GM19238 (cell line): ENCODE data around the gene VGF.
"Not testable (repeated sequence)": the region's sequence is repeated elsewhere in the genome, so short reads cannot be mapped to it uniquely, and the experiment has no call there.

Source experiments
- DNase-seq: peaks from one replicate; pipeline ENCODE4 v3.0.0; 2011; ENCODE audit warnings: low spot score; ENCODE audit not compliant: insufficient read length

The VGF gene

DNA sequence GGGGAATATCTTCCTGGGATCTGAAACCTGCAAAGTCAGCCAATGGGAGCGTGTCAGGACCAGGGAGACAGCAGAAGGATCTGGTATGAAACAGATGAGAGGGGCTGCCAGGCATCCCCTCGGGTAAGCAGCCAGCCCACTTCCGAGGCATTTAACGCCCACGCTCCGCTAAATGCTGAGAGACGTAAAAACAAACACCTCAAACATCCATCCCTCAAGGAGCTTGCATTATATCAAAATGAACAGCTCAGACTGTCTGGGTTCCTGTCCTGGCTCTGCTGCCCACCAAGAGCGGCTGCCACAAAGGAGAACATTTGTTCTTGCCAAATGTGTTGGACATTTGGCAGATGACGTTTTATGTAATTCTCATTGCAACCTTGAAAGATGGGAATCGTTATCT lies 45.5 kb downstream of the VGF start:
- no peak for DNase-seq

DNA sequence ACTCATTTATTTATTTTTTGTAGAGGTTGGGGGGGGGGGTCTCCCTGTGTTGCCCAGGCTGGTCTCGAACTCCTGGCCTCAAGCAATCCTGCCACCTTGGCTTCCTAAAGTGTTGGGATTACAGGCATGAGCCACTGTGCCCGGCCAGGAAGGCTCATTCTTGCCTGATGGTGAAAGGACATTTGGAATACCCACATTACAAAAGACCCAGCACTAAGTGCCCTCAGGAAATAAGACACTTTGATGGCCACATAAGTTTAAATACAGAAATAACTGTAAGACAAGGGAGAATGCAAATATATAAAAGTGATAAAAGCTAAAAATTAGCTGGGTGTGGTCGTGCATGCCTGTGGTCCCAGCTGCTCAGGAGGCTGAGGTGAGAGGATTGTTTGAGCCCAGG lies 46.5 kb downstream of the VGF start:
- no peak for DNase-seq

DNA sequence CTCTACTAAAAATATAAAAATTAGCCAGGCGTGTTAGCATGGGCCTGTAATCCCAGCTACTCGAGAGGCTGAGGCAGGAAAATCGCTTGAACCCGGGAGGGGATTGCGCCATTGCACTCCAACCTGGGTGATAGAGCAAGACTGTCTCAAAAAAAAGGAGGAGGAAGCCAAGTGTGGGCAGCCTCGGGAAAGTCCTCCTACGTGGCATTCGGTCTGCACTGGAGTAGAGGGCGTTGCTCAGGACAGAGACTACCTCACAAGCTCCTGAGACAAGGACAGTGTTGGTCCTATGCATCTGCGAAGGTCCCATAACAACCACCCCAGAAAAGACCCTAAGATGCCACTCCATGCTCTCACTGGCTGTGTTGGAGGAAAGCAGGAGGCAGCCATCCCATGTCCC lies 48.5 kb downstream of the VGF start:
- DNase-seq, result no peak

DNA sequence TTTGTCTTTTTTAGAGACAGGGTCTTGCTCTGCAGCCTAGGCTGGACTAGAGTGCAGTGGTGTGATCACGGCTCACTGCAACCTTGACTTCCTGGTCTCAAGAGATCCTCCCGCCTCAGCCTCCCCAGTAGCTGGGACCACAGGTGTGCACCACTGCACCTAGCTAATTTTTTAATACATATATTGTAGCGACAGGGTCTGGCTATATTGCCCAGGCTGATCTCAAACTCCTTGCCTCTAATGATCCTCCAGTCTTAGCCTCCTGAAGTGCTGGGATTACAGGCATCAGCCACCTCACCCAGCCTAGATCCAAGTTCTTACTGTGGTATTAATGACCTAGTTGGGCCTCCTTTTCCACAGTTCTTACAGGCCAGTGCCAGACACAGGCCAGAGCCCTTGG lies 50.2 kb downstream of the VGF start:
- no peak for DNase-seq

DNA sequence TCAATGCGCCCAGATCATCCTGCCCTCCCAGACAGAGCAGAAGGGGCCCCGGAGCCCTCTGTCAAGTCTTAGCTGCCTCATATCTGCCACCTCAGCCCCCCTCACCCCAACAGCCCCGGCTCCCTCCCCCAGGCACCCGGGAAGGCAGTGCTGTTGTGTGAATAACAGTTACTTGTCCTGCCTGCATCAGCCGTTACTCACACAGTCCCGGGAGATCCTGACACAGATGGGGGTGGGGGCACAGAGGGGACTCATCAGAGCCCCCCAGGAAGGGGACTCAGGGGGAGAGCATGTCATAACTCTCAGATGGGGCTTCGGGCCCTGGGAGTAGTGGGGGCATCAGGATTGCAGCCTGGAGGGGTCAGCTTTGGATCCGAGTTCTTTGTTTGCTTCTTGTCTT lies 50.9 kb downstream of the VGF start:
- no peak for DNase-seq

DNA sequence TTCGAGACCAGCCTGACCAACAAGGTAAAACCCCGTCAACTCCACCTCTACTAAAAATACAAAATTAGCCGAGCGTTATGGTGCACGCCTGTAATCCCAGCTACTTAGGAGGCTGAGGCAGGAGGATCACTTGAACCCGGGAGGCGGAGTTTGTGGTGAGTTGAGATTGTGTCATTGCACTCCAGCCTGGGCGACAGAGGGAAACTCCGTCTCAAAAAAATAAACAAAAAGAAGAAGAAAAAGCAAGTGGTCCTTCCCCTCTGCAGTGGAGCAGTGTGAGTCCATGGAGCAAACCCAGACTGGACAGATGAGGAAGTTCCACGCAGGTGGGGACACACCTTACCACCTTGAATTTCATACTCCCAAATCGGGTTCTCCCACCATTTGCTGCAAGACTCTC lies 51.5 kb downstream of the VGF start:
- no peak for DNase-seq

DNA sequence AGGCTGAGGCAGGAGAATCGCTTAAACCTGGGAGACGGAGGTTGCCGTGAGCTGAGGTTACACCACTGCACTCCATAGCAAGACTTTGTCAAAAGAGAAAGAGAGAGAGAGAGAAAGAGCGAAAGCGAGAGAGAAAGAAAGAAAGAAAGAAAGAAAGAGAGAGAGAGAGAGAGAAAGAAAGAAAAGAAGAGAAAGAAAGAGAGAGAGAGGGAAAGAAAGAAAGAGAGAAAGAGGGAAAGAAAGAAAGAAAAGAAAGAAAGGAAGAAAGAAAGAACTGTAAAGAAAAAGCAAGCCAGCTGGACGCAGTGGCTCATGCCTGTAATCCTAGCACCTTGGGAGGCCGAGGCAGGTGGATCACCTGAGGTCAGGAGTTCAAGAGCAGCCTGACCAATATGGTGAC lies 52.2 kb downstream of the VGF start:
- DNase-seq, result not testable (repeated sequence)
